ENCODE measurements around the gene NEGR1.

DNA sequence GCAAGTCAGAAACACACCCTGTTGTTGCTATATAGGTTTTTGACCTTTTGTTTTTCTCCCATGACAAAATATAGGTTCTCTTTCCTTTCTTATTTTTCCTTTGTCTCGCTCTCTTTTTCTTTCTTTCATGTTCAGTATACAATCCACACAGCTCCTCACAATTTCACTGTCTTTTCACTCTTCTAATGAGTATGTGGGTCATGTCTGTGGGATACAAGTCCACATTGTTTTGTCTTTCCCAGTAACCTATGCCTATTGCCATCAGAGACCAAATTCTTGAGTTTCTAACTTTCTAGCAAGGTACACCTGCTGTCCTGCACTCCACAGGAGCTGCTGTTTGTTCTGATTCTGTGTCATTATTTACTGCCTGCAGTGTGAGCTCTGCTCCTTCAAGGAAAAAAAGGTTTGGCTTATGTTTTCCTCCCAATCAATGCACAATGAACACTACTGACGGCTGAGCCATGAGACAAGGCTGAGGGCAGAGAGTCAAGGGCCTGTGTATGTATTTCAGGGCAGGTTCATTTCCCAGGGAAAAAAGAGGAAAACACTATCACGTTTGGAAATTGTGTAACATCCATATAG, 453.8 kb downstream of the NEGR1 start:
- TF ChIP-seq, protein P1, sequence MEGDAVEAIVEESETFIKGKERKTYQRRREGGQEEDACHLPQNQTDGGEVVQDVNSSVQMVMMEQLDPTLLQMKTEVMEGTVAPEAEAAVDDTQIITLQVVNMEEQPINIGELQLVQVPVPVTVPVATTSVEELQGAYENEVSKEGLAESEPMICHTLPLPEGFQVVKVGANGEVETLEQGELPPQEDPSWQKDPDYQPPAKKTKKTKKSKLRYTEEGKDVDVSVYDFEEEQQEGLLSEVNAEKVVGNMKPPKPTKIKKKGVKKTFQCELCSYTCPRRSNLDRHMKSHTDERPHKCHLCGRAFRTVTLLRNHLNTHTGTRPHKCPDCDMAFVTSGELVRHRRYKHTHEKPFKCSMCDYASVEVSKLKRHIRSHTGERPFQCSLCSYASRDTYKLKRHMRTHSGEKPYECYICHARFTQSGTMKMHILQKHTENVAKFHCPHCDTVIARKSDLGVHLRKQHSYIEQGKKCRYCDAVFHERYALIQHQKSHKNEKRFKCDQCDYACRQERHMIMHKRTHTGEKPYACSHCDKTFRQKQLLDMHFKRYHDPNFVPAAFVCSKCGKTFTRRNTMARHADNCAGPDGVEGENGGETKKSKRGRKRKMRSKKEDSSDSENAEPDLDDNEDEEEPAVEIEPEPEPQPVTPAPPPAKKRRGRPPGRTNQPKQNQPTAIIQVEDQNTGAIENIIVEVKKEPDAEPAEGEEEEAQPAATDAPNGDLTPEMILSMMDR (IDR thresholded peaks at IDR 0.05; ENCODE audit: low read depth, low read length), result no peak
- TF ChIP-seq POLR2A (IDR thresholded peaks at IDR 0.05; ENCODE audit: extremely low read depth, insufficient read length), result no peak
- TF ChIP-seq, protein P2, sequence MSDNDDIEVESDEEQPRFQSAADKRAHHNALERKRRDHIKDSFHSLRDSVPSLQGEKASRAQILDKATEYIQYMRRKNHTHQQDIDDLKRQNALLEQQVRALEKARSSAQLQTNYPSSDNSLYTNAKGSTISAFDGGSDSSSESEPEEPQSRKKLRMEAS (IDR thresholded peaks at IDR 0.05; ENCODE audit: low read depth, low read length), result no peak

Measured in NB4 (cell line).